A549 (cell line): ENCODE results near the gene PTPN4. TPM values are rescaled to one million over a fixed set of nuclear protein-coding genes. Genes with fewer than 3 reads are reported as not detected.

Experiments used
- ATAC-seq, 2 experiments: fragments of 200-7000 bp in 1 of 2; fragments of >200 bp in 1 of 2; cut with Nextera tagmentation in 1 of 2; cut with Tn5 transposase in 1 of 2; 3 replicates each; pipeline versions ENCODE4 v1.8.0 to v1.9.1; 2018 to 2020; ENCODE audit warnings: mild to moderate bottlenecking in 1 of 2, moderate library complexity in 1 of 2
- CTCF ChIA-PET: fragments of 300-600 bp; sonication (Branson Sonifier 250); formaldehyde crosslinking; extraction: SDS; loops from one replicate; lab custom pipeline; 2021; ENCODE audit warnings: antibody characterized with exemption, inconsistent platforms; lab: Yijun Ruan, JAX
- POLR2A ChIA-PET: fragments of 350-600 bp; formaldehyde crosslinking; extraction: SDS; loops from one replicate; lab custom pipeline; 2021; ENCODE audit warnings: antibody characterized with exemption, inconsistent platforms; lab: Yijun Ruan, JAX
- DNase-seq, 2 experiments: peaks; one replicate each; pipeline versions ENCODE4 v3.0.0 to v3.0.0-alpha.2; 2011 to 2016; ENCODE audit warnings: low read depth in 1 of 2, low spot score in 1 of 2
- FAIRE-seq: peaks from 2 replicates; lab custom pipeline; 2011; peaks lifted over from hg19 to GRCh38; lab: Jason Lieb, UNC
- H3K27ac ChIP-seq, 2 experiments: fragments of >200 bp; sonication (Bioruptor Twin); formaldehyde crosslinking; 3 replicates each; pipeline ENCODE4 v1.5.1; 2016 to 2017
- H3K4me1 ChIP-seq: fragments of >200 bp; sonication (Bioruptor Twin); formaldehyde crosslinking; 3 replicates; pipeline ENCODE4 v1.6.1; 2016
- H3K4me2 ChIP-seq: fragments of >200 bp; sonication (Bioruptor Twin); formaldehyde crosslinking; 3 replicates; pipeline ENCODE4 v1.6.1; 2016
- H3K4me3 ChIP-seq: fragments of >200 bp; sonication (Bioruptor Twin); formaldehyde crosslinking; 3 replicates; pipeline ENCODE4 v1.5.1; 2016
- H3K9me3 ChIP-seq: fragments of >200 bp; sonication (Bioruptor Twin); formaldehyde crosslinking; 3 replicates; pipeline ENCODE4 v1.6.1; 2016
- ATOH8 ChIP-seq: fragments of 250-450 bp; sonication (Bioruptor Pico); IDR thresholded peaks from 2 replicates; pipeline ENCODE4 v1.5.0; 2020; ENCODE audit warnings: low read depth, mild to moderate bottlenecking, moderate library complexity
- CTCF ChIP-seq: fragments of >200 bp; sonication (Bioruptor Twin); formaldehyde crosslinking; IDR thresholded peaks from 3 replicates; pipeline ENCODE4 v1.5.1; 2016
- EHF ChIP-seq: fragments of 250-450 bp; sonication (Bioruptor Pico); IDR thresholded peaks from 2 replicates; pipeline ENCODE4 v1.5.0; 2020; ENCODE audit warnings: mild to moderate bottlenecking
- EP300 ChIP-seq, 2 experiments: fragments of >200 bp; sonication (Bioruptor Twin); formaldehyde crosslinking; IDR thresholded peaks; 2 replicates in 1 of 2; 3 replicates in 1 of 2; pipeline ENCODE4 v1.6.1; 2016 to 2017
- FOSB ChIP-seq: fragments of 250-450 bp; sonication (Bioruptor Pico); IDR thresholded peaks from 2 replicates; pipeline ENCODE4 v1.5.0; 2020; ENCODE audit warnings: mild to moderate bottlenecking, moderate library complexity
- FOSL2 ChIP-seq, 2 experiments: fragments of 450-650 bp in 1 of 2; fragments of >200 bp in 1 of 2; sonication (Bioruptor Twin) in 1 of 2; formaldehyde crosslinking; IDR thresholded peaks; 2 replicates each; pipeline versions ENCODE4 v1.5.0 to v1.6.1; 2016 to 2020; ENCODE audit warnings: mild to moderate bottlenecking in 1 of 2, moderate library complexity in 1 of 2
- FOXS1 ChIP-seq: fragments of 250-450 bp; sonication (Bioruptor Pico); IDR thresholded peaks from 2 replicates; pipeline ENCODE4 v1.5.0; 2020; ENCODE audit warnings: mild to moderate bottlenecking, moderate library complexity
- GATA3 ChIP-seq: IDR thresholded peaks from 2 replicates; pipeline ENCODE4 v1.6.1; 2012; ENCODE audit warnings: borderline replicate concordance
- JUNB ChIP-seq: fragments of >200 bp; sonication (Bioruptor Twin); formaldehyde crosslinking; IDR thresholded peaks from 2 replicates; pipeline ENCODE4 v1.6.1; 2016
- KDM5A ChIP-seq: fragments of 200-600 bp; sonication (generic); IDR thresholded peaks from 2 replicates; pipeline ENCODE4 v1.6.1; 2016; ENCODE audit warnings: antibody characterized with exemption, mild to moderate bottlenecking
- MAFK ChIP-seq: fragments of 450-650 bp; IDR thresholded peaks from 2 replicates; pipeline ENCODE4 v1.6.1; 2014; ENCODE audit not compliant: partially characterized antibody
- MYC ChIP-seq: IDR thresholded peaks from 2 replicates; pipeline ENCODE4 v1.6.1; 2012; ENCODE audit warnings: mild to moderate bottlenecking, inconsistent platforms, low read length, improper control_type of control experiment, borderline replicate concordance
- POLR2AphosphoS2 ChIP-seq: conservative IDR thresholded peaks from 2 replicates; pipeline ENCODE4 v1.6.1; 2012; ENCODE audit warnings: low read length, improper control_type of control experiment, inconsistent platforms
- SMC3 ChIP-seq: fragments of >200 bp; sonication (Bioruptor Twin); formaldehyde crosslinking; IDR thresholded peaks from 3 replicates; pipeline ENCODE4 v1.6.1; 2018; ENCODE audit warnings: inconsistent platforms
- SREBF2 ChIP-seq: fragments of 450-650 bp; IDR thresholded peaks from 2 replicates; pipeline ENCODE4 v1.6.1; 2014; ENCODE audit warnings: mild to moderate bottlenecking, moderate library complexity
- WGBS: methylation state at CpG from one replicate; pipeline ENCODE4 v1.1.6; 2017; ENCODE audit errors: missing lambda C conversion rate; 5-methylcytosine and 5-hydroxymethylcytosine counted together
- polyA plus RNA-seq, 4 experiments: library from polyadenylated mRNA; depleted of rRNA in 3 of 4; stranded (reverse); fragments of >200 nt; fragmentation: RNase III in 1 of 4; extraction: RNeasy Plus Mini Kit Qiagen cat#74134 plus additional on column Dnase treatment in 1 of 4; gene quantifications; 2 replicates in 3 of 4; 3 replicates in 1 of 4; pipeline ENCODE4 v1.2.3, GENCODE V29; 2011 to 2017
- TF ChIP-seq, protein P1 (sequence below): fragments of 250-450 bp; sonication (Bioruptor Pico); IDR thresholded peaks from 2 replicates; pipeline ENCODE4 v1.5.0; 2021; ENCODE audit warnings: mild to moderate bottlenecking, moderate library complexity, borderline replicate concordance
- TF ChIP-seq, protein P2 (sequence below): fragments of 200-600 bp; sonication (generic); IDR thresholded peaks from 2 replicates; pipeline ENCODE4 v1.6.1; 2016; ENCODE audit warnings: antibody characterized with exemption, mild to moderate bottlenecking, moderate library complexity

Gene PTPN4
- polyA plus RNA-seq, 2 of the 4 experiments (the other 2 are of a cell fraction) = 14.5 to 36.6 TPM

- DNase-seq (no peak), ATAC-seq (no peak), FAIRE-seq (no peak)
- POLR2A ChIA-PET = no interaction called here
- TF ChIP-seq SMC3 (no peak), KDM5A (no peak), EHF (no peak), SREBF2 (no peak), MYC (no peak), EP300 (IDR thresholded peaks at IDR 0.05) (no peak), CTCF (no peak), GATA3 (no peak), FOXS1 (CRISPR knock-in tag) (no peak), FOSB (CRISPR knock-in tag) (no peak)
- TF ChIP-seq, protein P1, sequence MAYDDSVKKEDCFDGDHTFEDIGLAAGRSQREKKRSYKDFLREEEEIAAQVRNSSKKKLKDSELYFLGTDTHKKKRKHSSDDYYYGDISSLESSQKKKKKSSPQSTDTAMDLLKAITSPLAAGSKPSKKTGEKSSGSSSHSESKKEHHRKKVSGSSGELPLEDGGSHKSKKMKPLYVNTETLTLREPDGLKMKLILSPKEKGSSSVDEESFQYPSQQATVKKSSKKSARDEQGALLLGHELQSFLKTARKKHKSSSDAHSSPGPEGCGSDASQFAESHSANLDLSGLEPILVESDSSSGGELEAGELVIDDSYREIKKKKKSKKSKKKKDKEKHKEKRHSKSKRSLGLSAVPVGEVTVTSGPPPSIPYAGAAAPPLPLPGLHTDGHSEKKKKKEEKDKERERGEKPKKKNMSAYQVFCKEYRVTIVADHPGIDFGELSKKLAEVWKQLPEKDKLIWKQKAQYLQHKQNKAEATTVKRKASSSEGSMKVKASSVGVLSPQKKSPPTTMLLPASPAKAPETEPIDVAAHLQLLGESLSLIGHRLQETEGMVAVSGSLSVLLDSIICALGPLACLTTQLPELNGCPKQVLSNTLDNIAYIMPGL (CRISPR knock-in tag) = no peak
- TF ChIP-seq, protein P2, sequence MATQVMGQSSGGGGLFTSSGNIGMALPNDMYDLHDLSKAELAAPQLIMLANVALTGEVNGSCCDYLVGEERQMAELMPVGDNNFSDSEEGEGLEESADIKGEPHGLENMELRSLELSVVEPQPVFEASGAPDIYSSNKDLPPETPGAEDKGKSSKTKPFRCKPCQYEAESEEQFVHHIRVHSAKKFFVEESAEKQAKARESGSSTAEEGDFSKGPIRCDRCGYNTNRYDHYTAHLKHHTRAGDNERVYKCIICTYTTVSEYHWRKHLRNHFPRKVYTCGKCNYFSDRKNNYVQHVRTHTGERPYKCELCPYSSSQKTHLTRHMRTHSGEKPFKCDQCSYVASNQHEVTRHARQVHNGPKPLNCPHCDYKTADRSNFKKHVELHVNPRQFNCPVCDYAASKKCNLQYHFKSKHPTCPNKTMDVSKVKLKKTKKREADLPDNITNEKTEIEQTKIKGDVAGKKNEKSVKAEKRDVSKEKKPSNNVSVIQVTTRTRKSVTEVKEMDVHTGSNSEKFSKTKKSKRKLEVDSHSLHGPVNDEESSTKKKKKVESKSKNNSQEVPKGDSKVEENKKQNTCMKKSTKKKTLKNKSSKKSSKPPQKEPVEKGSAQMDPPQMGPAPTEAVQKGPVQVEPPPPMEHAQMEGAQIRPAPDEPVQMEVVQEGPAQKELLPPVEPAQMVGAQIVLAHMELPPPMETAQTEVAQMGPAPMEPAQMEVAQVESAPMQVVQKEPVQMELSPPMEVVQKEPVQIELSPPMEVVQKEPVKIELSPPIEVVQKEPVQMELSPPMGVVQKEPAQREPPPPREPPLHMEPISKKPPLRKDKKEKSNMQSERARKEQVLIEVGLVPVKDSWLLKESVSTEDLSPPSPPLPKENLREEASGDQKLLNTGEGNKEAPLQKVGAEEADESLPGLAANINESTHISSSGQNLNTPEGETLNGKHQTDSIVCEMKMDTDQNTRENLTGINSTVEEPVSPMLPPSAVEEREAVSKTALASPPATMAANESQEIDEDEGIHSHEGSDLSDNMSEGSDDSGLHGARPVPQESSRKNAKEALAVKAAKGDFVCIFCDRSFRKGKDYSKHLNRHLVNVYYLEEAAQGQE = no peak
- no peak overlapping the region for H3K27ac ChIP-seq
- H3K4me1 ChIP-seq = no peaks in the 10 kb centered on the region
- CTCF ChIA-PET = interaction anchor here (0.9 to 1.3 kb wide), 3 partner anchors 10 to 17 kb away, joined by 3 to 6 read pairs (median 3); no protein-coding TSS in a partner anchor
- no peak overlapping the region for H3K4me3 ChIP-seq
- no peaks in the 10 kb centered on the region for H3K9me3 ChIP-seq
- WGBS = 69% methylated on average over 5 of the region's 5 CpGs
- H3K4me2 ChIP-seq = no peak overlapping the region
Measured at GRCh38 chr2:119736021-119736420, 23.7 kb upstream of the PTPN4 start.

DNA sequence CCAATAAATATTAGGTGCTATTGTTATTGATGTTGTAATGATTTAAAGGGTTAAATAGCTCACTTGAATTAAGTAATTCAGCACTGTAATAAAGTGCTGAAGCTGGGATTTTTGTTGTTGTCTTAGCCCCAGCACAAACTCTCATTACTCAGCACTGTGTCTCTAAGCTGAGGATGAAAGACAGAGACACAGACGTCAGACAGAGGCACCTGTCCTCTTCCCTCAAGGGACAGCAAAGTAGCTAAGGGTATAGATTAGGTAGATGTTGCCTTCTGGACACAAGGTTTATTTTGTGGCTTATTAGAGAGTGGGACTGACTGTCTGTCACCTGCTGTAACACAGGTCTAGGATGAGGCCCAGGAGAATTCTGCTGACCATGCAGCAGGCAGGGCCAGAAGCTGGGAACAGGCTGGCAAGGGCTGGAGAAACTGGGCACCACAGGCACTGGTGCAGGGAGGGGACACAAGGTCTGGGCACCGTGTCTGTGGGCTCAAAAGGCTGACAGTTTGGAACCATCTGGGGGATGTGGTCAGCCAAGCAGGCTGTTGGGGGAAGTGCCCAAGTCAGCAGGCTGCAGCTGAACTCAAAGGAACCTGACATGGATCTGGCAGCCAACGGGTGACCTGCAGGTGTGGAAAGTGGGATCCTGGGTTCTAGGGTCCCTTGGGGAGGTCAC, 20.0 kb upstream of the PTPN4 start:
- H3K4me2 ChIP-seq = no peak overlapping the region

More for the DNA sequence above, 20.0 kb upstream of the PTPN4 start:
- Histone ChIP-seq H3K4me1 (peaks cover 9% of the 10 kb centered on the region), H3K9me3 (no peaks in the 10 kb centered on the region), H3K4me3 (no peak overlapping the region), H3K27ac (no peak overlapping the region)
- no peak for ATAC-seq
- ChIA-PET POLR2A (no interaction called here), CTCF (interaction anchor here (0.9 to 1.2 kb wide), 3 partner anchors 14 to 941 kb away, joined by 3 to 4 read pairs (median 3); no protein-coding TSS in a partner anchor)
- FAIRE-seq = no peak
- 55% methylated on average over 3 of the region's 3 CpGs for WGBS
- DNase-seq = no peak
- TF ChIP-seq POLR2AphosphoS2 (no peak), MAFK (peak; percentile 46), JUNB (no peak), FOSL2 (IDR thresholded peaks at IDR 0.05) (no peak), FOSL2 (CRISPR knock-in tag; IDR thresholded peaks at IDR 0.05) (no peak), ATOH8 (no peak)
